Activated gamma-delta T cell (primary cell): ENCODE results near the gene CEACAM6.
"Not testable (repeated sequence)": the region's sequence is repeated elsewhere in the genome, so short reads cannot be mapped to it uniquely, and the experiment has no call there.

Experiments used
- DNase-seq: peaks from one replicate; lab custom pipeline; 2025; lab: John Stamatoyannopoulos, UW

The CEACAM6 gene

DNA sequence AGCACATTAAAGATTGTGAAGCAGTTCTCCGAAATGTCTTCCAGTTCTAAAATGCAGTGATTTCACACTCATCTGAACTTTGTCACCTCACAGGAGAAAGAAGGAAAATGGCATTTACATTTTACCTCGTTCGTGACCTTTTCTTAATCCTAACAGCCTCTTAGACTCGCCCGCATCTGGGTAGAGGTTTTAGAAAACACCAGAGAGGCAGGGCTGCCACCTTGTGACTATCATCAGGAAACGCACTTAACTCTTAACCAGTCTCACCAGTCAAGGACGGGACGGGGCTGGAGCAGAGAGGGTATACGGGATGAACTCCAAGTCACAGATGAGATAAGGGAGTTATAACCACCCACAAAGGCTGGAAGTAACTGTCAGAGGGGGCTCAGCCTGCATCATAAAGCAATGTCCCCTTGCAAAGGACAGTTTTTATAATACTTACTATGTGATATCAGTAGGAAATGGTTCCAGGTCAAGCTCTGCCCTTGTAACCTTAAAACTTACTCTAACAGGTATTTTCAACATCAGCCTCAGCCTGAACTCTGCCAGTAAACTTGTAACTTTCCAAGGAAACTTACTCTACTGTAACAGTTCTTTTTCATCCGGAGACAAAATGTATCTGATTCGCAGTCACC is 8.6 kb upstream of the CEACAM6 start:
- DNase-seq, result no peak

DNA sequence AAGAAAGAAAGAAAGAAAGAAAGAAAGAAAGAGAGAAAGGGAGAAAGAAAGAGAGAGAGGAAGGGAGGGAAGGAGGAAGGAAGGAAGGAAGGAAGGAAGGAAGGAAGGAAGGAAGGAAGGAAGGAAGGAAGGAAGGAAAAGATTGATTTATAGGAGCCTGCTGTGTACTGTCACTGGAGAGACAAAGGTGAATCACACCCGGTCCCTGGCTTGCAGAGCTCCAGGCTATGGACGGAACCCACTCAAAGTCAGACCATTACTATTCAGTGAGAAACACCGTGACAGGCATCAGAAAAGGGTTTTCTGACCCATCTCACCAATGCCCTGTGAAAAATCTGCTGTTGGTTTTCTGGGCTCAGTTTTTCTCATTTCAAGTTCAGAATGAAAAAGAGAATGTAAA is 7.3 kb upstream of the CEACAM6 start:
- DNase-seq, result no peak

- not testable (repeated sequence) for DNase-seq
Measured at GRCh38 chr19:41750248-41751134, 4.8 kb upstream of the CEACAM6 start.

DNA sequence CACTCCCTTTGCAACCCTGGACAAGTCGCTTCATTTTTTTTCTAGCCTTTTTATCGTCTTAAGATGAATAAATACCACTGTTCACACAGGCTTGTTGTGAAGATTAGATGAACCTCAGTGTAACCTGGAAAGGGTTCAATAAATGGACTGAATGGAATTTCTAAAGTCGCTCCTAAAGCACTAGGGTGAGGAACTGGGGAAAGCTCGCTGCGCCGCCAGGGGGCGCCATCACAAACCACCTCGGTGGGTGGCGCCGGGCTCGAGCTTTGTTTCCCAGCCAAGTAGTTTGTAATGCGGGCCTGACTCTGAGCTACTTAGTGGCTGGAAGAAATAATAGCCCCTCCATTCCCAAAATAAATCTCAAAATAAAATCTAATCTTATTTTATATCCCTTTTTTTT is 2.2 kb upstream of the CEACAM6 start:
- DNase-seq, result peak; percentile 40

DNA sequence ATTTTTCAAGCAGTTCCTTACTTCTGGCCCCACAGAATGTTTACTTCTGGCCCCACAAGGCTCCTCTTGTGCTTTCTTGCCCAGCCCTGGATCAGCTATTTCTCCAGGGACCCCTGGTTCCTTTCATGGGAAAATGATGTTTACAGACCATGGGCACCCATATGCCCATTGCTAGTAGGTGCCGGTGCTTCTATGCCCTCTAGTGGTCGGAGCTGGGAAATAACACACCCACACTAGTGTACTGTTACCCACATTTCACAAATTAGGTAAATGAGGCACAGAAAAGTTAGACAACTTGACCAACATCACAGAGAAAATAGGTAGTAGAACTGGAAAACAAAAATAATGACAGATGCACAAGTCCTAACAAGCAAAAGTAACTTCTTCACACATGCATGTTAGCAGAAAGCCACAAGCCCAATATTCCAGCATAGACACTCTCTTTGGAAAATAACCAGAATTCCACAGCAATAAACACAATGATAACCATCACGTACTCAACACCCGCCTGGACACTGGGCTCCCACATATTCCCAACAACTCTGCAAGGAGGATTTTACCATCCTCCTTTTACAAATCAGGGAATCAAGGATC is 1.3 kb upstream of the CEACAM6 start:
- DNase-seq, result no peak

GRCh38 chr19:41758846-41759245 is 3.5 kb downstream of the CEACAM6 start:
- DNase-seq, result no peak

DNA sequence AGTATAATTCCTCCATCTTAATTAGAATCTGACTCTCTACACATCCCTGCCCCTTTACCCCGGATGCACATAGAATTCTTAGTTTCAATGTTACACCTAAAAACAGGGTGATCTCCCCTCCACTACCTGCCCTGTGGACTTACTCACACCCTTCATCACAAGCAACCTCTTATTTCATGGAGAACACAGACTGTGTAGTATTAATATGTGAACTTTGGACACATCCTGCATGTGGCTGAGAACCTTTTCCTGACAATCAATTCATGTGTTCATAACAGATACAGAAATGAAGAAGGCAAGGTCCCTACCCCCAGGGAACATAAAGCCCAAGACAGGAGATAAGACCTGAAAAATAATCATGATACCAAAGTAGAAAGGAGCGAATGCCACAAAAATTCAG is 11.8 kb downstream of the CEACAM6 start:
- no peak for DNase-seq

GRCh38 chr19:41768105-41768504 is 12.8 kb downstream of the CEACAM6 start:
- DNase-seq, result not testable (repeated sequence)

DNA sequence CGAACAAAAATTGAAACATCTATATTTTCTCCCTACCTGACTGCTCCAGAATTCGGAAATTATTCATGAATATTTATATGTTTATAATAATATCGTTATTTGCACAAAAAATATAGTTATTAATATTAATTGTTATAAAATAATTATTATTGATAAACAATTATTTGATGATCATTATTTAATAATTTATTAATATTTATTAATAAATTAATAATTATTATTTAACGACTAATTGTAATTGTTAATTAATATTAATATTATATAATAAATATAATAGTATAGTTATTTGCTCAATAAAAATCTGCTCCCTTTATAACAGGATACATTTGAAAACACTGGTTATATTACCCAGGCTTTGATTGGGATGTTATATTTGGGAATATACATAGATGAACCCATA is 14.3 kb downstream of the CEACAM6 start:
- DNase-seq, result no peak

DNA sequence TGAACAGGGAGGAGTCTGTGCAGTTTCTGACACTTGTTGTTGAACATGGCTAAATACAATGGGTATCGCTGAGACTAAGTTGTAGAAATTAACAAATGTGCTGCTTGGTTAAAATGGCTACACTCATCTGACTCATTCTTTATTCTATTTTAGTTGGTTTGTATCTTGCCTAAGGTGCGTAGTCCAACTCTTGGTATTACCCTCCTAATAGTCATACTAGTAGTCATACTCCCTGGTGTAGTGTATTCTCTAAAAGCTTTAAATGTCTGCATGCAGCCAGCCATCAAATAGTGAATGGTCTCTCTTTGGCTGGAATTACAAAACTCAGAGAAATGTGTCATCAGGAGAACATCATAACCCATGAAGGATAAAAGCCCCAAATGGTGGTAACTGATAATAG is 16.1 kb downstream of the CEACAM6 start:
- DNase-seq, result no peak

DNA sequence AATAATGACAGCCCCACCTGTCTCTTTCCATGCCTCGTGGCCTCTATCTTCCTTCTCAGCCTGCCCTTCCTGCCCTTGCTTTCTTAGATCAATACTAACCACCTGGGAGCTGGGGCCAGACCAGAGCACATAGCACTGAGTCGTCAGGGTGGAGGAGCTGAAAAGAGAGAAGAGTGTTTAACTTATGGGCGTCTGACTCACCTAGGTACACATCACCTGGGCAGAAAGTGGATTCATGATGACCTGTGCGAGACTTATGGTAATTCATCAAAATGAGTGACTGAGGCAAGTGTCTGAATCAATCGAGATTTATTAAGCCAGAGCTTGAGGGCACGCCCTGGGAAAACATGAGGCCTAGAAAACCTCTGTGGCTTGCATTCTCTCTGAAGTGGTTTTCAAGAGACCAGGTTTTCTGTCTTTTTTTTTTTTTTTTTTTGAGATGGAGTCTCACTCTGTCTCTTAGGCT is 19.2 kb downstream of the CEACAM6 start:
- no peak for DNase-seq

DNA sequence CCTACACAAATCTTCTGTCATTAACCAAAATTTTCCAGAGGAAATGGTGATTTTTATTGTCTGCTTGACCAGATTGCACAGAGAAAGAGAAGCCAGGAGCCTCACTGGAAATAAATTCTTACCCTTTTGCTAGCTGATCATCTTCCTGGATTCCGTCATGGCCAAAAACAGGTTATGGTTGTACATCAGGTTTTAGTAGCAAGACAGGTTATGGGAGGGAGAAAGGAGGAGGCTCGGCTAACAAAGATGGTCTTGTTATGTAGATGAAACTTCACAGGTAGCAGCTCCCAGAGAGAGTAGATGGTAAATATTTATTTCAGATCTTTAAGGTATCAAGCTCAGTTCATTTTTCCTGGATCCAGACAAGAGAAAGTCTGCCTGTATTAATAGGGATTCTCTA is 21.4 kb downstream of the CEACAM6 start:
- DNase-seq, result no peak

GRCh38 chr19:41783612-41784011 is 28.3 kb downstream of the CEACAM6 start:
- DNase-seq, result no peak

DNA sequence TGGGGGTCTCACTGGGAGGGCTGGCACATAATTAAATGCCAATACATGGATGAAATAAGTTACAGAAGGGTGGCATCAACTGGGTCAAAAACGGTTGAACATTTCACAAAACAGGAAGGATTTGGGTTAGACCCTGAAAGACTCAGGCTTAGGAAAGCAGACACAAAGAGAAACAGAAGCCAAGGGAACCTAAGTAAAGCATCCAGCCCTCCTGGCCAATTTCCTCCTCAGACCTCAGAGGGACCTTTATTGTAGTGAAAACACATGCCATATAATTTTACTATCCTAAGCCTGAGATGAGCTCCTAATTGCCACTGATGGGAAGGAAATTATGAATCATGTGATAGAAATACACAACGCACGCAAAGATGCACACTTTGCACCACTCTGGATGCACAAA is 29.0 kb downstream of the CEACAM6 start:
- DNase-seq, result no peak

DNA sequence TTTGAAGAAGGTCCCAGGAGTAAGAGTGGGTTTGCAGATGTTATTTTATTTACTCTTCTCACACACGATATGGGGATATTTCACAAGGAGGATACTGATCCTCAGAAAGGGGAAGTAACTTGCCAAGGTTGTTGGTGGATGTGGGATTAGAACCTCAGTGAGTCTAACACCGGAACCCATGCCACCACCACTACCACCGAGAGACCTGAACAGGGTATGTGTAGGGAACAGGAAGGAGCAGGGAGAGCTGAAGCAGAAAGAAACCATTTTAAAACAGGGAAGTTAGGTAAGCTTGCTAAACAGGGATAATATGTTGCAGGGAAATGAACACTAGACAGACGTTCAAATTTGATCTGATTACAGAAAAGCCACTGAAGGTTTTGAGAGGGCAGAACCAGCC is 29.4 kb downstream of the CEACAM6 start:
- no peak for DNase-seq

- no peak for DNase-seq
Measured at GRCh38 chr19:41785653-41786052, 30.3 kb downstream of the CEACAM6 start.

DNA sequence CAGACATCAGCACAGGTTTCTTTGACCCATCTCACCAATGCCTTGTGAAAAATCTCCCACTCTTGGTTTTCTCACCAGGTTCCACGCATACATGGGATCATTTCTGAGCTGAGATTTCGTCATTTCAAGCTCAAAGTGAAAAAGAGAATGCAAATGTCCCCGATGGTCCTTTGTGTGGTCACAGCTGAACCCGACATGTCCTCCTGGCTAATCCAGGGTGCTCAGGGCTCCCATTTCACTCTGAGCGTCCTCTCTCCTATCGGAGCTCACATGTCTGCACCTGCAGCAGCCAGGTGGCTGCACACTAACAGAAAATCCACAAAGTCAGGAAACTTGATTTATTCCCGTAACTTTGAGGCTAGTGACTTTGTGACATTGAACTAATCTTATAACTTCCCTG is 31.7 kb downstream of the CEACAM6 start:
- DNase-seq, result no peak

- not testable (repeated sequence) for DNase-seq
Measured at GRCh38 chr19:41788518-41788917, 33.2 kb downstream of the CEACAM6 start.

DNA sequence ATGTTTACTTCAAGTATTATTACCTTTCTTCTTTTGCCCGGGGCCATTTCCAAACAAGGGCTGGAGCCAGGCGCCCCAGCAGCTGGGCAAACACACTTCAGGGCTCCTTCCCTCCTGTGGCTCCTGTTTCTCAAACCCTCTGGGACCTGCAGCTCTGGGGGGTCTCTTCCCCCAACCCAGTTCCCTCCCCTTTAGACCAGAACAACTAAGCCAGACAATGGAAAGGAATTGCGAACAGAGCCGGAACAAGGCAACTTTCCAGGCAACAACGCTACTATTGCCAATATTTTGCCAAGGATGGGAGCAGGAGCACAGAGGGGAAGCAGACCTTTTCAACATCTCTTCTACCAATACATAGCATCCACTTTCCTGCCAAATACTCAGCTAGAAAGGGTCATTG is 33.7 kb downstream of the CEACAM6 start:
- DNase-seq, result not testable (repeated sequence)

DNA sequence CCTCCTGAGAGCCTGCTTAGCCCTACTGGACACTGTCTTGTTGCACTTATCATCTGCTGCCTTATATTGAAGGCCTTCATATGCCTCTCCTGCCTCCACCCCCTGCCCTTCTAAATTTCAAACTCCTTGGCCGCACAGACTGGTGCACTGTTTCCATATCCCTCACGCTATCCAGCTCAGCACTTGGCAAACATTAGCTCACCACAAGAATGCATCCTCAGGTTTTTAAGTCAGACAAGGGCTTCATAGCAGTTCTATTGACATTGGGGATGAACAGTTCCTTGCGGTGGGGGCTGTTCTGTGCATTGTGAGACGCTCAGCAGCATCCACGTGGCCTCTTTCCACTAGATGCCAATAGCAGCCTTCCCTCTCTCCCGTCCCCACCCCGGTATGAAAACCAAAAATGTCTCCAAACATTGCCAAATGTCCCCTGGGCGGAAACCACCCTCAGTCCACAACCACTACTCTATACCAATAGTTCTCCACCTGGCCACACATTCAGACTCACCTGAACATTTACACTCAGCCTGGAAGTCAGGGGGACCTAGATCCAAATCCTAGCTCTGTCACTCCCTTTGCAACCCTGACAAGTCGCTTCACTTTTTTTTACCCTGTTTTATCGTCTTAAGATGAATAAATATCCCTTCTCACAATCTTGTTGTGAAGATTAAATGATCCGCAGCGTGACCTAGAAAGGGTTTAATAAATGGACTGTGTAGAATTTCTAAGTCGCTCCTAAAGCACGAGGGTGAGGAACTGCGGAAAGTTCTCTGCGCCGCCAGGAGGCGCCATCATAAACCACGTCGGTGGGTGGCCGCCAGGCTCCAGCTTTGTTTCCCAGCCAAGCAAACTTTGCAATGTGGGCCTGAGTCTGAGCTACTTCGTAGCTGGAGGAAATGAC is 37.4 kb downstream of the CEACAM6 start:
- DNase-seq, result no peak

DNA sequence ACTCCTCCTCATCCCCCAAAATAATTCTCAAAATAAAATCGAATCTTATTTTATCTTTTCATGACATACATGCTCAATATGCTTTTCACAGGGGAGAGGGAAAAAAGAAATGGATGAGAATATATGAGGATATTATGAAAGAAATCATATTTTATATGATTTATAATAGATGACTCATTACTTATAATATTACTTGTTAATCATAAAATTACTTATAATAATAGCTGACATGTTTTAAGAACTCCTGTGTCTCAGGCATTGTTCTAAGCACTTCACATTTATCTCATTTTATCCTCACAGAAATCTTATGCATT is 38.0 kb downstream of the CEACAM6 start:
- DNase-seq, result no peak

GRCh38 chr19:41795031-41795461 is 39.7 kb downstream of the CEACAM6 start:
- DNase-seq, result no peak
